ENCODE data around the gene NUTM2F.
"Not testable (repeated sequence)": the region's sequence is repeated elsewhere in the genome, so short reads cannot be mapped to it uniquely, and the experiment has no call there.

NUTM2F gene

DNA sequence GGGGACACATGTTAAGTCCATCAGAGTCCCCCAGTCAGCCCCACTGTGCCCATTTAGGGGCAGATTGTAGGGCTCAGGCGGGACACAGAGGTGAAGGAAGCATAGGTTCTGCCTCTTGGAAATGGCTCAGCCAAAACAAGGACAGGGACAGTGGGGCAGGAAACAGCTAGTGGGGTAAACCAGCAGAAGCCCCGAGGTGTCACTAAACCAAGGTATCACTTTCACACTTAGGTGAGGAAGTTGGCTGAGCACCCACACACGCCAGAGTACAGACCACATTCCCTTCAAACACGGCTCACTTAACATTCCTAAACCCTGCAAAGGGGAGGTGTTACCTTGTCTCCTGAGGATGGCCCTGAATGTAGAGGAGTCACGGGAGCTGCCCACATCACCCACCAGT is 12.2 kb downstream of the NUTM2F start:
- not testable (repeated sequence) for DNase-seq (ENCODE audit: low read depth)

GRCh38 chr9:94315034-94315984 is 13.1 kb downstream of the NUTM2F start:
- not testable (repeated sequence) for DNase-seq (ENCODE audit: low read depth)

- no peak for DNase-seq (ENCODE audit: low read depth)
Measured at GRCh38 chr9:94303321-94303720, 25.1 kb downstream of the NUTM2F start.

DNA sequence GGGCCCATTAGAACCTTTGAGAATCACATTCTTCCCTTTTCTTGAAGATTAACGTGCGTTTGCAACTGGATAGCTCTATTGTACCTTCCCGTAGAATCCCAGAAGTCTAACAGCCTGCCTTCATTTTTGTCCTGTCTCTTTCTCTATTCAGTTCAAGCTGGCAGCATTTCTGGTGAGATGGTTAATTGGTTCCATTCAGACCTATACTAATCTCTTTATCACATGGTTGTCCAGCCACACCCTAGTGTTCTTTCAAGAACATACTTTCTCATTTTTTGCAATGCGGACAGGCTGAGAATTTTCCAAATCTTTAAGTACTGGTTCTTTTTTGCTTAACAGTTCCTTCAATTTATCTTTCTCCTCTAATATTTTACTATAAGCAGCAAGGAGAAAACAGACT is 26.0 kb downstream of the NUTM2F start:
- no peak for DNase-seq (ENCODE audit: low read depth)

DNA sequence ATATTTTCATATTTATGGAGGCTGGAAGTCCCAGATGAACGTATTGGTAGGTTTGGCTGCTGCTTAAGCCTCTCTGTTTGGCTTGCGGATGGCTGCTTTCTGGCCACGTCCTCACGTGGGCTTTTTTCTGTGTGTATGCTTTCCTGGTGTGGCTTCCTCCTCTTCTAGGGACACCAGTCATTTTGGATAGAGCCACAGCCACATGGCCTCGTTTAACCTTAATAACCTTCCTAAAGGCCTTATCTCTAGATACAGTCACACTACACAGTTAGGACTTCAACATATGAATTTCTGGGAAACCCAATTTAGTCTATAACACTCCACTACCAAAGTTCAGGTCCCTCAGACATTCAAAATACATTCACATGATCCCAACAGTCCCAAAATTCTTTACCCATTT is 26.9 kb downstream of the NUTM2F start:
- no peak for DNase-seq (ENCODE audit: low read depth)

DNA sequence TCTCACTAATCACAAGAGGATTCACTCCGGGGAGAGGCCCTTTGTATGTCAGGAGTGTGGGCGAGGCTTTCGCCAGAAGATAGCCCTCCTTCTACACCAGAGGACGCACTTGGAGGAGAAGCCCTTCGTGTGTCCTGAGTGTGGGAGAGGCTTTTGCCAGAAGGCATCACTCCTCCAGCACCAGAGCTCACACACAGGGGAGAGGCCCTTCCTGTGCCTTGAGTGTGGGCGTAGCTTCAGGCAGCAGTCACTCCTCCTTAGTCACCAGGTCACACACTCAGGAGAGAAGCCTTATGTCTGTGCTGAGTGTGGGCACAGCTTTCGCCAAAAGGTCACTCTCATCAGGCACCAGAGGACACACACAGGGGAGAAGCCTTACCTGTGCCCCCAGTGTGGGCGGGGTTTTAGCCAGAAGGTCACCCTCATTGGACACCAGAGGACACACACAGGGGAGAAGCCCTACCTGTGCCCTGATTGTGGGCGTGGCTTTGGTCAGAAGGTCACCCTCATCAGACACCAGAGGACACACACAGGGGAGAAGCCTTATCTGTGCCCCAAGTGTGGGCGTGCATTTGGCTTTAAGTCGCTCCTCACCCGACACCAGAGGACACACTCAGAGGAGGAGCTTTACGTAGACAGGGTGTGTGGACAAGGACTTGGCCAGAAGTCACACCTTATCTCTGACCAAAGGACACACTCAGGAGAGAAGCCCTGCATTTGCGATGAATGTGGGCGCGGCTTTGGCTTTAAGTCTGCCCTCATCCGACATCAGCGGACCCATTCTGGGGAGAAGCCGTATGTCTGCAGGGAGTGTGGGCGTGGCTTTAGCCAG is 27.8 kb downstream of the NUTM2F start:
- DNase-seq (ENCODE audit: low read depth), result no peak

- peak; percentile 26 for DNase-seq (ENCODE audit: low read depth)
Measured at GRCh38 chr9:94298949-94299599, 29.4 kb downstream of the NUTM2F start.

- DNase-seq (ENCODE audit: low read depth), result no peak
Measured at GRCh38 chr9:94289691-94290090, 38.8 kb downstream of the NUTM2F start.

DNA sequence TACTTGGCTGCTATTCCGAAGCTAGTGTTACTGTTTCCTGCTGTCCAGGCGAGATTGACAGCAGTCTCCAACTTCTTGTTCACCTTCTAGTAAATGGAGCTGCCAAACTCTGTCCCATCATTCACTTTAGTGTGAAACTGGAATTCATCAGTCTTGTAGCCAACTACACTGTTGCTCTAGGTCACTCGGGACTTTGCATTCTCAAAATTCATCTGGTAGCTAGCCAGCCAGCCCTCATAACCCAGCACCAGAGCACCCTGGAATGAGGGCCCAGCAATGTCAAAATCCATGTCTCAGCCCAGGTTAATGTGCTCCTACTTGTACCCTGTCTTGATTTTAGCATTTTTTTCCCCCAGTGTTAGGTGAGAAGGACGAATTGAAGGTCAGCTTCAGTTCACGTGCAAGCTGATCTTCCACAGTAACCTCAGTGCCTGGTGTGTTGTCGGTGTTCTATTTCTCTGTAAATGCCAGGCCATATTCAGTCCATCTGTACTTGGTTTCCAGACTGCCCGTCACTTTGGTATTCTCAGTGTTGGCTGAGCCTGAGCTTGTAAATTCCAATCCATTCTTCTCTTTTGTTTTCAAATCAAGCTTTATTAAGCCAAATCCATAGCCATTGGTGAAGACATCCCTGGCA is 40.4 kb downstream of the NUTM2F start:
- no peak for DNase-seq (ENCODE audit: low read depth)

DNA sequence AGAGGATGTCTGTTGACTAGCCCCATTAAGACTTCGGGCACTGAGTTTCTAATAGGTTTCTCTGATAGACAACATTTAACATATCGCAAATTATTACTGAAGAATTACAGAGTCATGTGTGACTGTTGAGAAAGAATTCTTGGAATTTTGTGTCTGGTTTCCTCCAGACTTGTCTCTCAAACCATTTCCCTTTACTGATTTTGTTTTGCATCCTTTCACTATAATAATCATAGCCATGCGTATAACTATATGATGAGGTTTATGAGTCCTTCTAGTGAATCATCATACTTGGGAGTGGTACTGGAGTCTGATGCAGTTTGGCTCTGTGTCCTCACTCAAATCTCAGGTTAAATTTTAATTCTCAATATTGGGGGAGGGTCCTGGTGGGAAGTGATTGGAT is 42.3 kb downstream of the NUTM2F start:
- DNase-seq (ENCODE audit: low read depth), result peak; percentile 36

DNA sequence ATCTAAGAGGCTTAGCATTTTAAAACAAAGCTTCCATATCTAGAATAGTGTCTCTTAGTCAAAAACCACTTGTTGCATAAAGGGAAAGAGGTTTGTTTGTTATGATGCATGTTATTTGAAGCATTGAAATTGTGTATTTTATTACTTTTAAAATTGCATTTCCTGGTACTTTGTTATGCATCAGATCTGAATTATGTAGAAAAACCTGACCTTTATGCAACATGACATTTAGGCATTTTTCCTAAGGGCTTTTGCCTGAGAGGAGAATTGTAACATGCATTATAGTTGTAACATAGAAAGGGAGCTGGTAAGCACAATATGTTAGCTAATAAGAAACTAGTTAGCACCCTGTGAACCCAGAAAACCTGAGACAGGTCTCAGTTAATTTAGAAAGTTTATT is 47.3 kb downstream of the NUTM2F start:
- DNase-seq (ENCODE audit: low read depth), result no peak

- no peak for DNase-seq (ENCODE audit: low read depth)
Measured at GRCh38 chr9:94280409-94280989, 47.9 kb downstream of the NUTM2F start.

- no peak for DNase-seq (ENCODE audit: low read depth)
Measured at GRCh38 chr9:94277885-94278536, 50.4 kb downstream of the NUTM2F start.

GRCh38 chr9:94277029-94277428 is 51.4 kb downstream of the NUTM2F start:
- DNase-seq (ENCODE audit: low read depth), result not testable (repeated sequence)

DNA sequence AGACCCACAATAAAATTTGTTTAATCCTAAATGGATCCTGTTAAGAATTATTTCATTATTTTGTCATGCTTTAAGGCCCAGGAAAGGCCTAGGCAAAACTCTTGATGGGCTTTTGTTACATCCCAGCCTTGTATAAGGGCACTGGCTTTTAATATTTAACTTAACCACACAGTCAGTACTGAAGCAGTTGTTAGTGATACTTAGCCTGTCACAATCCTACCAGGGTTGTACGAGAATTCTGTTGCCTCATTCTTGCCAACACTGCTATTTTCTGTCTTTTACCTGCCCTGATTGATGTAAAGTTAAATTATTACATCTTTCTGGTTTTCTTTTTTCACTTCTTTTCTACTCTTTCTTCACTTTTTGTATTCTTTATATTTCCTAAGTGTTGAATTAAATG is 58.4 kb downstream of the NUTM2F start:
- DNase-seq (ENCODE audit: low read depth), result no peak

GRCh38 chr9:94269264-94269663 is 59.2 kb downstream of the NUTM2F start:
- DNase-seq (ENCODE audit: low read depth), result no peak

All from iris pigment epithelial cell (primary cell).